Gastroesophageal sphincter (tissue), 3 donors: ENCODE measurements around the gene C5.

Experiments
- EP300 ChIP-seq: sonication (generic); formaldehyde crosslinking; IDR thresholded peaks from one replicate; pipeline ENCODE4 v1.6.1; 2017; ENCODE audit warnings: antibody characterized with exemption, mild to moderate bottlenecking
- POLR2A ChIP-seq, 2 donors: fragments of 450-650 bp; IDR thresholded peaks; one replicate each; pipeline ENCODE4 v1.6.1; 2017; ENCODE audit warnings: antibody characterized with exemption in 2 of 2, mild to moderate bottlenecking in 2 of 2, moderate library complexity in 1 of 2
- POLR2AphosphoS5 ChIP-seq: sonication (generic); formaldehyde crosslinking; IDR thresholded peaks from one replicate; pipeline ENCODE4 v1.6.1; 2017; ENCODE audit warnings: antibody characterized with exemption
- TF ChIP-seq, protein P1 (sequence below), 4 experiments: fragments of 200-600 bp in 2 of 4; fragments of 450-650 bp in 2 of 4; sonication (generic) in 1 of 4; IDR thresholded peaks; one replicate each; pipeline ENCODE4 v1.5.1; 2017 to 2019; ENCODE audit warnings: antibody characterized with exemption in 4 of 4, mild to moderate bottlenecking in 2 of 4, moderate library complexity in 2 of 4

DNA sequence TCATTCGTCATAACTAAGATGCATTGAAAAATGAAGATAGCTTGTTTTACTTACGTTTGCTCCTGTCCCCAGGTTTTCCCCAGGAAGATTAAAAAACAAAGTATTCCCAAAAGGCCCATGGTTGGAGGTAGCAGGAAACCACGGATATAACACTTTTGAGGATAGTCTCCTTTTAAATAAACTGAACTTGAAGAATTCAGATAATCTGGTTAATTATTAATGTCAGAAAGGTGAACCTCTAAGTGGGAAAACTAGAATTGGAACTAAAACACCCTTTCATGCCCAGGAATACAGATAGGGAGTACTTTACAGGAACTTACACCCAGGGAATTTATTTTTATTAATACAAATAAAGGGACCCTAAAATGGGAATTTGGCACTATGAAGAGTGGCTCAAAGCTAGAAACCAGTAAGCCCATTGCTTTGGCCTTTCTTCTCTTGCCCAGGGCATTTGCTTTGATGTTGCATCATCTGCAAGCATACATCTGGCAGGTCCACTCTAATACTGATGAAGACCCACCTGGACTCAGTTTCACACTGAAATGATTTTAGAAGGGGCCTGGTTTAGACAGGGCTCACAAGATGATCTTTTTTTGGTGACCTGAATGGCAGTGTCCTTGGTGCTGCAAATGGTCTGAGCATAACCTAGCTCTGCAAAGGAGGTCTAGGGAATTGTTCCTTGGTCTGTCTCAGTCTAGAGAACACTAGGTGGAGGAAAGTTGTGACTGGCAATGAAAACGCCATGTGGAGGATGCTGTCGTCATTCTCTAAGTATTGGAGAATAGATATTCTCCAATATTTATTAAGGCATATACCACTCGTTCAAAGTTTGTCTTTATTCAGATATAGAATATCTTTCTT lies at the start of gene C5:
- TF ChIP-seq EP300 (no peak), POLR2A (IDR thresholded peaks at IDR 0.05) (no peak), POLR2AphosphoS5 (no peak)
- TF ChIP-seq, protein P1, sequence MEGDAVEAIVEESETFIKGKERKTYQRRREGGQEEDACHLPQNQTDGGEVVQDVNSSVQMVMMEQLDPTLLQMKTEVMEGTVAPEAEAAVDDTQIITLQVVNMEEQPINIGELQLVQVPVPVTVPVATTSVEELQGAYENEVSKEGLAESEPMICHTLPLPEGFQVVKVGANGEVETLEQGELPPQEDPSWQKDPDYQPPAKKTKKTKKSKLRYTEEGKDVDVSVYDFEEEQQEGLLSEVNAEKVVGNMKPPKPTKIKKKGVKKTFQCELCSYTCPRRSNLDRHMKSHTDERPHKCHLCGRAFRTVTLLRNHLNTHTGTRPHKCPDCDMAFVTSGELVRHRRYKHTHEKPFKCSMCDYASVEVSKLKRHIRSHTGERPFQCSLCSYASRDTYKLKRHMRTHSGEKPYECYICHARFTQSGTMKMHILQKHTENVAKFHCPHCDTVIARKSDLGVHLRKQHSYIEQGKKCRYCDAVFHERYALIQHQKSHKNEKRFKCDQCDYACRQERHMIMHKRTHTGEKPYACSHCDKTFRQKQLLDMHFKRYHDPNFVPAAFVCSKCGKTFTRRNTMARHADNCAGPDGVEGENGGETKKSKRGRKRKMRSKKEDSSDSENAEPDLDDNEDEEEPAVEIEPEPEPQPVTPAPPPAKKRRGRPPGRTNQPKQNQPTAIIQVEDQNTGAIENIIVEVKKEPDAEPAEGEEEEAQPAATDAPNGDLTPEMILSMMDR (IDR thresholded peaks at IDR 0.05): no peak
